DOHH2 (cell line): ENCODE measurements around the gene AP2M1.

ENCODE experiments used
- H3F3A ChIP-seq: fragments of 200-600 bp; sonication (generic), shearing (Covaris generic); 2 replicates; pipeline ENCODE4 v1.6.0; 2016; ENCODE audit warnings: antibody characterized with exemption, mild to moderate bottlenecking; ENCODE audit not compliant: control insufficient read depth, insufficient read depth
- H3K27ac ChIP-seq: fragments of 200-600 bp; sonication (generic); 2 replicates; pipeline ENCODE4 v1.5.1; 2014; ENCODE audit warnings: low read depth, mild to moderate bottlenecking, low read length, moderate library complexity
- H3K27me3 ChIP-seq: fragments of 200-600 bp; sonication (generic); 2 replicates; pipeline ENCODE4 v1.6.1; 2014; ENCODE audit warnings: mild to moderate bottlenecking, low read length, mixed read lengths; ENCODE audit not compliant: control insufficient read depth
- H3K36me3 ChIP-seq: fragments of 200-600 bp; sonication (generic); 2 replicates; pipeline ENCODE4 v1.6.1; 2014; ENCODE audit warnings: mild to moderate bottlenecking, low read length, moderate library complexity, mixed read lengths; ENCODE audit not compliant: control insufficient read depth
- H3K4me1 ChIP-seq: fragments of 200-600 bp; sonication (generic); 2 replicates; pipeline ENCODE4 v1.6.1; 2014; ENCODE audit warnings: mild to moderate bottlenecking, low read length, mixed read lengths; ENCODE audit not compliant: control insufficient read depth
- H3K4me2 ChIP-seq: fragments of 200-600 bp; sonication (generic); 2 replicates; pipeline ENCODE4 v1.6.0; 2014; ENCODE audit warnings: mild to moderate bottlenecking, low read length, moderate library complexity
- H3K4me3 ChIP-seq: fragments of 200-600 bp; sonication (generic); 2 replicates; pipeline ENCODE4 v1.5.1; 2014; ENCODE audit warnings: mild to moderate bottlenecking, low read length, mixed read lengths
- H3K79me2 ChIP-seq: fragments of 200-600 bp; sonication (generic); 2 replicates; pipeline ENCODE4 v1.6.1; 2014; ENCODE audit warnings: mild to moderate bottlenecking, low read length, mixed read lengths; ENCODE audit not compliant: control insufficient read depth
- H3K9me2 ChIP-seq: fragments of 200-600 bp; sonication (generic); replicated peaks from 2 replicates; pipeline ENCODE4 v1.6.1; 2014; ENCODE audit warnings: mild to moderate bottlenecking, low read length, mixed read lengths; ENCODE audit not compliant: control insufficient read depth
- H3K9me3 ChIP-seq: fragments of 200-600 bp; sonication (generic); 2 replicates; pipeline ENCODE4 v1.6.1; 2014; ENCODE audit warnings: antibody characterized with exemption, low read length, mixed read lengths; ENCODE audit not compliant: control insufficient read depth, insufficient read depth
- H4K20me1 ChIP-seq: fragments of 200-600 bp; sonication (generic); 2 replicates; pipeline ENCODE4 v1.6.0; 2014; ENCODE audit warnings: low read depth, mild to moderate bottlenecking, antibody characterized with exemption, low read length, moderate library complexity; ENCODE audit not compliant: control insufficient read depth, insufficient read depth
- CTCF ChIP-seq: fragments of 200-600 bp; sonication (generic); IDR thresholded peaks from one replicate; pipeline ENCODE4 v1.5.1; 2014; ENCODE audit warnings: antibody characterized with exemption, mild to moderate bottlenecking, low read depth, low read length; ENCODE audit not compliant: poor library complexity, severe bottlenecking
- EZH2phosphoT487 ChIP-seq: fragments of 200-600 bp; sonication (generic); IDR thresholded peaks from 2 replicates; pipeline ENCODE4 v1.6.1; 2017; ENCODE audit warnings: borderline replicate concordance, mild to moderate bottlenecking, antibody characterized with exemption, low read length, moderate library complexity, mixed read lengths

AP2M1 gene

GRCh38 chr3:184174646-184175492 is at the start of gene AP2M1:
Gene AP2M1, plus strand, starts transcription at chr3:184174855. Its CDS starts 2,139 bp downstream, at chr3:184176994.
- TF ChIP-seq EZH2phosphoT487, result no peak
- peak; percentile 39 for TF ChIP-seq CTCF
- no peaks in the 10 kb centered on the region for H3K9me3 ChIP-seq
- H3F3A ChIP-seq, result peaks cover 10% of the 10 kb centered on the region
- H4K20me1 ChIP-seq, result no peaks in the 10 kb centered on the region
- H3K4me3 ChIP-seq, result peak within 1 kb of the TSS; percentile 96
- H3K4me1 ChIP-seq, result peaks cover 26% of the 10 kb centered on the region
- peaks cover 52% of the 10 kb centered on the region for H3K36me3 ChIP-seq
- H3K4me2 ChIP-seq, result peak within 1 kb of the TSS; percentile 85
- peaks cover 28% of the 10 kb centered on the region for H3K79me2 ChIP-seq
- no peaks in the 10 kb centered on the region for H3K27me3 ChIP-seq
- no peak within 1 kb of the TSS for H3K27ac ChIP-seq
- no peaks in the 10 kb centered on the region for H3K9me2 ChIP-seq

- Histone ChIP-seq H4K20me1 (no peaks in the 10 kb centered on the region), H3K4me2 (no peak overlapping the region)
These were observed 48.6 kb upstream of the AP2M1 start for GRCh38 chr3:184126006-184126405.

GRCh38 chr3:184129012-184129411 is 45.6 kb upstream of the AP2M1 start:
- Histone ChIP-seq H3K4me2 (no peak overlapping the region), H3K4me3 (no peak overlapping the region), H3K27ac (no peak overlapping the region), H3K79me2 (peaks cover 4% of the 10 kb centered on the region; the same call in 1 of the 2 replicates), H3K36me3 (no peaks in the 10 kb centered on the region), H3K9me3 (no peaks in the 10 kb centered on the region), H3F3A (0 out of 2 replicates have a peak, but pooled peaks cover 7% of the 10 kb centered on the region), H3K27me3 (no peaks in the 10 kb centered on the region), H4K20me1 (no peaks in the 10 kb centered on the region), H3K9me2 (no peaks in the 10 kb centered on the region), H3K4me1 (peaks cover 7% of the 10 kb centered on the region)
- TF ChIP-seq EZH2phosphoT487, result no peak
- TF ChIP-seq CTCF, result peak; percentile 53

More at GRCh38 chr3:184126006-184126405, 48.6 kb upstream of the AP2M1 start:
- Histone ChIP-seq H3K4me3 (no peak overlapping the region), H3K27ac (no peak overlapping the region), H3K79me2 (no peaks in the 10 kb centered on the region), H3K36me3 (no peaks in the 10 kb centered on the region), H3K9me2 (no peaks in the 10 kb centered on the region), H3K4me1 (no peaks in the 10 kb centered on the region), H3F3A (no peaks in the 10 kb centered on the region), H3K27me3 (no peaks in the 10 kb centered on the region), H3K9me3 (no peaks in the 10 kb centered on the region)
- TF ChIP-seq EZH2phosphoT487, result no peak
- no peak for TF ChIP-seq CTCF
